Hepatocyte (in vitro differentiated cells): ENCODE results near the gene BCLAF1. TPM values are rescaled to one million over a fixed set of nuclear protein-coding genes. Genes with fewer than 3 reads are reported as not detected.

Experiments
- DNase-seq: peaks from one replicate; pipeline ENCODE4 v3.0.0-alpha.2; 2016; ENCODE audit warnings: low spot score
- H2AFZ ChIP-seq: fragments of 200-600 bp; sonication (generic); 2 replicates; pipeline ENCODE4 v1.6.0; 2016; ENCODE audit warnings: antibody characterized with exemption, mild to moderate bottlenecking
- H3K27ac ChIP-seq: fragments of 200-600 bp; sonication (generic); 2 replicates; pipeline ENCODE4 v1.5.1; 2016; ENCODE audit warnings: mild to moderate bottlenecking
- H3K27me3 ChIP-seq: fragments of 200-600 bp; sonication (generic); 2 replicates; pipeline ENCODE4 v1.6.1; 2016
- H3K36me3 ChIP-seq: fragments of 200-600 bp; sonication (generic); replicated peaks from 2 replicates; pipeline ENCODE4 v1.5.1; 2016; ENCODE audit warnings: low read depth; ENCODE audit not compliant: insufficient read depth
- H3K4me1 ChIP-seq: fragments of 200-600 bp; sonication (generic); 2 replicates; pipeline ENCODE4 v1.5.1; 2016; ENCODE audit warnings: mild to moderate bottlenecking, moderate library complexity; ENCODE audit not compliant: insufficient read depth
- H3K4me2 ChIP-seq: fragments of 200-600 bp; sonication (generic); 2 replicates; pipeline ENCODE4 v1.6.0; 2016
- H3K4me3 ChIP-seq: fragments of 200-600 bp; sonication (generic); 2 replicates; pipeline ENCODE4 v1.5.1; 2016; ENCODE audit warnings: mild to moderate bottlenecking
- H3K79me2 ChIP-seq: fragments of 200-600 bp; sonication (generic); 2 replicates; pipeline ENCODE4 v1.6.0; 2017; ENCODE audit warnings: mild to moderate bottlenecking
- H3K9me2 ChIP-seq: fragments of 200-600 bp; sonication (generic); replicated peaks from 2 replicates; pipeline ENCODE4 v1.6.0; 2017; ENCODE audit warnings: mild to moderate bottlenecking; ENCODE audit not compliant: insufficient read depth
- H3K9me3 ChIP-seq: fragments of 200-600 bp; sonication (generic); 2 replicates; pipeline ENCODE4 v1.5.1; 2016; ENCODE audit warnings: low read depth, mild to moderate bottlenecking
- H4K20me1 ChIP-seq: fragments of 200-600 bp; sonication (generic); 2 replicates; pipeline ENCODE4 v1.6.0; 2016; ENCODE audit warnings: mild to moderate bottlenecking; ENCODE audit not compliant: insufficient read depth, poor library complexity, severe bottlenecking
- CTCF ChIP-seq: fragments of 200-600 bp; sonication (generic); IDR thresholded peaks from 2 replicates; pipeline ENCODE4 v1.5.1; 2016; ENCODE audit warnings: antibody characterized with exemption, mild to moderate bottlenecking; ENCODE audit not compliant: poor library complexity
- EZH2 ChIP-seq: fragments of 200-600 bp; sonication (generic); IDR thresholded peaks from 2 replicates; pipeline ENCODE4 v1.6.1; 2016; ENCODE audit warnings: antibody characterized with exemption, mild to moderate bottlenecking, borderline replicate concordance
- EZH2phosphoT487 ChIP-seq: fragments of 200-600 bp; sonication (generic); IDR thresholded peaks from one replicate; pipeline ENCODE4 v1.6.1; 2018; ENCODE audit warnings: antibody characterized with exemption, mild to moderate bottlenecking, low read depth, moderate library complexity; ENCODE audit not compliant: unreplicated experiment, severe bottlenecking
- WGBS: methylation state at CpG from one replicate; pipeline ENCODE4 v1.1.6; 2016; ENCODE audit warnings: low lambda C conversion rate; ENCODE audit errors: missing lambda C conversion rate; 5-methylcytosine and 5-hydroxymethylcytosine counted together
- polyA plus RNA-seq: library from polyadenylated mRNA; unstranded; fragments of >200 nt; fragmentation: Nextera tagmentation; extraction: Ambion mirVana; gene quantifications from 2 replicates; pipeline ENCODE4 v1.2.1, GENCODE V29; 2016
- total RNA-seq: library from RNA; depleted of rRNA; stranded (reverse); fragments of >200 nt; gene quantifications from 2 replicates; pipeline ENCODE4 v1.2.3, GENCODE V29; 2014

Gene BCLAF1
- total and polyA plus RNA-seq, 2 experiments from 2014 or later, result 58.2 to 154 TPM

GRCh38 chr6:136337606-136338005 lies 48.0 kb upstream of the BCLAF1 start:
- Histone ChIP-seq H2AFZ (no peak overlapping the region), H3K4me3 (no peak overlapping the region), H3K4me1 (no peaks in the 10 kb centered on the region), H3K27me3 (no peaks in the 10 kb centered on the region), H3K9me2 (no peaks in the 10 kb centered on the region), H4K20me1 (no peaks in the 10 kb centered on the region), H3K27ac (no peak overlapping the region), H3K79me2 (no peaks in the 10 kb centered on the region), H3K36me3 (no peaks in the 10 kb centered on the region), H3K4me2 (no peak overlapping the region), H3K9me3 (no peaks in the 10 kb centered on the region)
- 87% methylated on average over 3 of the region's 3 CpGs for WGBS
- DNase-seq, result no peak
- TF ChIP-seq EZH2 (no peak), EZH2phosphoT487 (no peak), CTCF (no peak)

DNA sequence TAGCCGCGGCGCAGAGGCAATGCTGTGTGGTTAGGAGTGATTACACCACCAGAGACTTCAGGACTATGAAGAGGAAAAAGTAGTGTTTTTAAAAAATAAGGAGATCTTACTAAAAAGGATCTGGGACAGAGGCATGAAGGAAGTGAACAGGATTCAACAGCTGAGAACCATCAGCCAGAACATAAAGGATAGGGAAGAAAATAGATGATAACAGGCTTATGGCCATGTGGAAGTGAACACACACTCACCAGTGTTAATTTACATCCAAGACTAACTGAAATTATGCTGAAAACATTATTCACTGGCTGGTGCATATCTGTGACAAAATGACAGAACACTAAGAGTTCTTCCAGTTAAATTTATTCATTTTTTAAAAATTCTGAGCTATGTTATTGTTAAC lies 47.5 kb upstream of the BCLAF1 start:
- TF ChIP-seq EZH2phosphoT487 (no peak), CTCF (no peak), EZH2 (no peak)
- Histone ChIP-seq H3K9me3 (no peaks in the 10 kb centered on the region), H3K27ac (no peak overlapping the region), H3K79me2 (no peaks in the 10 kb centered on the region), H3K36me3 (no peaks in the 10 kb centered on the region), H2AFZ (no peak overlapping the region), H3K9me2 (no peaks in the 10 kb centered on the region), H3K4me3 (no peak overlapping the region), H3K27me3 (no peaks in the 10 kb centered on the region), H4K20me1 (no peaks in the 10 kb centered on the region), H3K4me1 (no peaks in the 10 kb centered on the region), H3K4me2 (no peak overlapping the region)
- DNase-seq, result no peak
- 89% methylated on average over 3 of the region's 3 CpGs for WGBS

DNA sequence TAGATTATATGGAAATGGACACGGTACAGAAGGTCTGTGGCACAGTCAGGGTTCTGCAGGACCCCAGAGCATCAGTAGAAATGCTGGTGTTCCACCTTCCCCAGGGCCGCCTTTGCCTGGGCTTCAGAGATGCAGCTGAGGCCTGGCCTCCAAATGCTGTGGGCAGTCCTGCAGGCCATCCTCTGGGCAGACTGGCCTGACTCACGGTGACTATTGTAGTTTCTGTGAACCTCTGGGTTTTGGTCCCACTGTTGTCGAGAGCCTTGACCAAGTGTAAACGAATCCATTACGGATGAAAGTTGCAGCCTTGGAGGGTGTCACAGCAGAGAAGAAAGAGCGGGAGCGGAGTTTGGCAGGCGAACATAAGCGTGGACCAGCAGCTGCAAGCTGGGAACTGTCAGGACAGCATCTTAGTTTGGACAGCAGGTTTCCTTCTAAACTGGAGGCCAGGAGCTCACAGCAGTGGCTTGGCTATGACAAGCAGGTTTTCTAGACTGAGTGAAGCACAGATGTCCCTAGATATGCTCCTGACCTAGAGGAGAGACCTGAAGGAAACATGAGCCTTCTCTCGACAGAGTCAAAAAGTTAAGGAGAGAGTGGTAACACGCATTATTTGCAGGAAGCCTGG lies 46.2 kb upstream of the BCLAF1 start:
- no peaks in the 10 kb centered on the region for H3K9me3 ChIP-seq
- H3K4me3 ChIP-seq, result no peak overlapping the region
- H3K4me1 ChIP-seq, result no peaks in the 10 kb centered on the region
- no peak overlapping the region for H3K4me2 ChIP-seq
- WGBS, result 90% methylated on average over 12 of the region's 12 CpGs
- H3K79me2 ChIP-seq, result no peaks in the 10 kb centered on the region
- H2AFZ ChIP-seq, result no peak overlapping the region
- no peak for TF ChIP-seq EZH2
- no peaks in the 10 kb centered on the region for H3K9me2 ChIP-seq
- no peak overlapping the region for H3K27ac ChIP-seq
- no peaks in the 10 kb centered on the region for H3K36me3 ChIP-seq
- H3K27me3 ChIP-seq, result no peaks in the 10 kb centered on the region
- no peaks in the 10 kb centered on the region for H4K20me1 ChIP-seq
- DNase-seq, result no peak

DNA sequence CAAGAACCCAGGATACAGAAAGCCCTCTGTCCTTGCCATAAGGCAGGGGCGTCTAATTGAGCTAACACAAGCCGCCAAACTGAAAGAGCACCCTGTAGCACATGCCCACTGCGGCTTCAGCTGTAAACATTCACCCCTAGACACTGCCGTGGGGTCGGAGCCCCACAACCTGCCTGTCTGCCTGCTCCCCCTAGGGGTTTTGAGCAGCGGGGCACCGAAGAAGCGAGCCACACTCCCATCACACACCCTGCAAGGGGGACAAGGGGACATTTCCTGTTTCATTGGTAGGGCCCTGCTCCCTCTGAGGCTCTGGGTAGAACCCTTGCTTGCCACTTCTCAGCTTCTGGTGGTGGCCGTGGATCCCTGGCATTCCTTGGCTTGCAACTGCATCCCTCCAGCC lies 45.2 kb upstream of the BCLAF1 start:
- Histone ChIP-seq H2AFZ (no peak overlapping the region), H4K20me1 (no peaks in the 10 kb centered on the region), H3K9me2 (no peaks in the 10 kb centered on the region), H3K36me3 (no peaks in the 10 kb centered on the region), H3K9me3 (no peaks in the 10 kb centered on the region), H3K27me3 (no peaks in the 10 kb centered on the region), H3K4me3 (no peak overlapping the region), H3K79me2 (no peaks in the 10 kb centered on the region), H3K4me1 (no peaks in the 10 kb centered on the region), H3K27ac (no peak overlapping the region), H3K4me2 (no peak overlapping the region)
- WGBS, result 81% methylated on average over 9 of the region's 9 CpGs
- no peak for DNase-seq
- TF ChIP-seq EZH2 (no peak), CTCF (no peak), EZH2phosphoT487 (no peak)
